GM19099 (cell line): ENCODE data around the gene DPP7.
A peak's percentile ranks its signal among the peaks of the same experiment; 100 is the strongest.

Experiments used
- POLR2A ChIP-seq: IDR thresholded peaks from 3 replicates; pipeline ENCODE4 v1.6.1; 2011; ENCODE audit warnings: low read depth; ENCODE audit not compliant: insufficient read length; ENCODE audit errors: extremely low read depth

Gene DPP7

DNA sequence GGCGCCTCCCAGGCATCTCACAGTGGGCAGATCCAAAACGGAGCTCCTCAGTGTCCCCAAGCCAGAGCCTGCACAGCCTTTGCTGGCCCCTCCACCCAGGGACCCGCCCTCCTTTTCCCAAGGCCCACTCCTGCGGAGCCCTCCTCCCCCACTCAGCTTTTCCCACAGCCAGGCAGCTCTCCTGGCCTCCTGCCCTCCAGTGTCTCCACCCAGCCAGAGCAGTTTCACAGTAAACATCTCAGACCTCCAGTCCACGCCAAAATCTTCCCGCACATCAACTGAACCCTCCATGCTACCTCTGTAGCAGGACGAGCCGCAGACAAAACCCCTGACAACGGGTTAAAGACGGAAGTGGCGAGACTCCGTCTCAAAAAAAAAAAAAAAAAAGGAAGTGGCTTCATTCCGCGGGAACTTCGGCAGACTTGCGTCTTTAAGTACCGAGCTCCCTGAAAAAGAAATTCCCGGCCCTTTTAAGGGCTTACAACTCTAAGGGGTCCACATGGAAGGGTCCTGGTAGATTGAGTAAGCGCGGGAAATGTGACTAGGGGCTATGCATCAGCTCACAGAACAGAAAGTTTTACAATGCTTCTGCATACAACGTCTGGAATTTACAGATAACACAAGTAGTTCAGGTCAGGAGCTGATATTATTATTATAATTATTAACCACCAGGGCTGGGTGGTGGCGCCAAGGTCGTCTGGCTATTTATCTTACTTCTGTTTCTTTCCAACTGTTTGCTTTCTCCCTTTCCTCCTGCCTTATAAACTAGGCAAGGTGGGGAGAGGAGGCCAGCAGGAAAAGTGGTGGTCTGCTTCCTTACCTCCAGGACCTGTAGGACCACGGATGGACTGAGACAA, 13.0 kb upstream of the DPP7 start:
- peak; percentile 19 for TF ChIP-seq POLR2A

DNA sequence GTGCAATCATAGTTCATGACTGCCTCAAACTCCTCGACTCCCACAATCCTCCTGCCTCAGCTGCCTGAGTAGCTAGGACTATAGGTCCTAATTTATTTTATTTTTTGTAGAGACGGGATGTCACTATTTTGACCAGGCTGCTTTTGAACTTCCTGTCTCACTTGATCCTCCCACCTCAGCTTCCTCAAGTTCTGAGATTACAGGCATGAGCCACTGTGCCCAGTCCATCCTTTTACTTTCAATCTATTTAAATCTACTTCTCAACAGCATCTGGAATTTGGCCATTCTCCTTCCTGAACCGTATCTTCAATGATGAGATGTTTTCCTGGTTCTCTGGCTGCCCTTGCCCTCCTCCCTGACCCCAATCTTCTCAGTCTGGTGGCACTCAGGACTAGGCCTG, 12.3 kb upstream of the DPP7 start:
- no peak for TF ChIP-seq POLR2A

DNA sequence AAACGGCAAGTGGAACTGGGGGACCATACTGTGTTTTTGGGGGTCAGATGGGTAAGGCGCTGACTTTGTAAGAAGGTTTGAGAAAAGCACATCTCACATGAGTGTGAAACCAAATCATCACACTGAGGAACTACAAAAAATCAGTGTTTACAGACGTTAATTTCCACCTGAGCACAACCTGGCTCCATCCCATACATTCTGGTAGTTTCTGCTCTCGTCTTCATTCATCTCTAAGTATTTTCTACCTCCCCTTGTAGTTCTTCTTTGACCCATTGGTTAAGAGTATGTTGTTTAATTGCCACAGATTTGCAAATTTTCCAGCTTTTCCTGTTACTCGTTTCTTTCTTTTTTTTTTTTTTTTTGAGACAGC, 8.9 kb upstream of the DPP7 start:
- TF ChIP-seq POLR2A: no peak

DNA sequence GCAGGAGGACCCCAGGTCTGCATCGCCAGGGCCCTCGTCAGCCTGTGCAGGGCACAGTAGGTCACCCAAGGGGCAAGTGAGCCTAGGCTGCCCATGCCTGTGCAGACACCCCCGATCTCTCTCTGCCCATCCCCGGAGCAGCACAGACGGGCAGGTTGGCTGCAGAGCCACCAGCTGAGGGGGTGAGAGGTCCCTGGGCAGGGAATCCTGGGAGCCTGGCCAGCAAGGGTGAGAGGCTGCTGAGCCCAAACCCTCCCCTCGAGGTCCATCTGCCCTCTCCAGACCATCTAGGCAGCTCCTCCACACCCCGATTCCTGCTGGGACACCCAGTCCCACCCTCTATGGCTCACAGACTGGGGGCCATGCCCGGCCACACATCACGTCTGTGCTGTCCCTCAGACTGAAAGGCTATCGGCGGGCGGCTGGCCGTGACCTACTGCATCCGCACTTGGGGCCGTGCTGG, 2.8 kb upstream of the DPP7 start:
- TF ChIP-seq POLR2A: no peak

DNA sequence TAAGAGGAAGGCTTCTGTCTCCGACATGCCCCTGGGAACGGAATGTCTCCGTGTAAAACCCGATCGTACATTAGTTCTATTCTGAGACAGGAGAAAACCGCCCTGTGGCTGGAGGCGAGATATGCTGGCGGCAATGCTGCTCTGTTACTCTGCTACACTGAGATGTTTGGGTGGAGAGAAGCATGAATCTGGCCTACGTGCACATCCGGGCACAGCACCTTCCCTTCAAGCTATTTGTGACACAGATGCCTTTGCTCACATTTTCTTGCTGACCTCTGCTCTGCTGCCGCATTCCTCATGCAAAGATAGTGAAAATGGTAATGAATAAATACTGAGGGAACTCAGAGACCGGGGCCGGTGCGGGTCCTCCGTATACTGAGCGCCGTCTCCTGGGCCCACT, 2.2 kb upstream of the DPP7 start:
- TF ChIP-seq POLR2A: no peak

DNA sequence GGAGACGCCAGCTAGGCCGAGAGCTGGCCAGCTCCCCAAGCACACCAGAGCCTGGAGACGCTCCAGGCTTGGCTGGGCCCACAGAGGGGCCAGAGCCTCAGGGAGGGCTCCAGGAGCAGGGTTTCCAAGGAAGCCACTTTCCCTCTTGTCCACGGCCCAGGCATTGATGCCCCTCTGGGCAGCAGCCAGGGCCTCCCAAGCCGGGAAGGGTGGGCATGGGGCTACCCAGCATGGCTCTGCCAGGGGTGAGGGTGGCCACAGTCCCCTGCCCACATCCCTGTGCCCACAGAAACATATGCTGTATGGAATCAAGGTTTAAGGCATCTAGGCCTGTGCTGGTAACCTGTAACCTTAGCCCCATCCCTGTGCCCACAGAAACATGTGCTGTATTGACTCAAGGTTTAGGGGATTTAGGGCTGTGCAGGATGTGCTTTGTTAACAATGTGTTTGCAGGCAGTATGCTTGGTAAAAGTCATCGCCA, 1.5 kb upstream of the DPP7 start:
- no peak for TF ChIP-seq POLR2A

DNA sequence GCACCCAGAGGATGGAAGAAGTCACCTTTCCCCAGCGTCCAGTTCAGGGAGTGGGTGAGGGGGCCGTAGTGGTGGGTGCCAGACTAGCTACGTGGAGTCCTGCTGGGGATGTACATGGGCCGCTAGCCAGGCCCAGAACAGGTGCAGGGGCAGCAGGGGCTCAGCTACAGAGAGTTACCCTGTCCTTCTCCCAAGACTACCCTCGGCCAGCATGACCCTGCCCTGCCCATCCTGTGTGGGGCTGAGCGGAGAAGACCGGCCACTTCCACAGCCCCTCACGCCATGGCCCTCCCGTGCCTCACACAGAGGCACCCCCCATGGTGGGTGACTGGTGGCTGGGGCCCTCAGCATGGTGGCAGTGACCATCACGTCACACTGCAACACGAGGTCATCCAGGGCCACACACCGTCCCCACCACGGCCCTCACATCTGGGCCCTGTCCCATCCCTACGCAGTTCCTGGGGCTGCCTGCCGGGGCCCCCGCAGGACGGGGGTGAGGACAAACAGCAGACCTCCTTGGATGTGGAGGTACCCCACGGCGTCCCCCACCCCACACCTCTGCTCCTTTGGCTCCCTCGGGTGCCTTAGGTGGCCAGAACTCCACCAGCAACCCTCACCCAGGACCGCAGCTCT, 977 bp upstream of the DPP7 start:
- no peak for TF ChIP-seq POLR2A

DNA sequence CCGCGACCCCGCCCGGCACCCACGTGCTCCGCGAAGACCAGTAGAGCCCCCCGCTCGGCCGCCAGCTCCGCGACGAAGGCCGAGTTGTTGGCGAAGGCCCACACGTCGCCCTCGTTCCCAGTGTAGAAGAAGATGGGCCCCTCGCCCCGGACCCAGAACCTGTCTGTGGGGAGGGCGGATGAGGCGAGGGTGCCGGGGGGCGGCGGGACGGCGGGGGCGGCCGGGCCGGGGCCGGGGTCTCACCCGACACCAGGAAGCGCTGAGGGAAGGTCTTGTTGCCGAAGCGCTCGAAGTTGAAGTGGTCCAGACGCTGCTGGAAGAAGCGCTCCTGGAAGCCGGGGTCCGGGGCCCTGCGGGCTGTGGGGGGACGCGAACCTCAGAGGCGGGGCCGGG, 317 bp downstream of the DPP7 start:
- TF ChIP-seq POLR2A: no peak

DNA sequence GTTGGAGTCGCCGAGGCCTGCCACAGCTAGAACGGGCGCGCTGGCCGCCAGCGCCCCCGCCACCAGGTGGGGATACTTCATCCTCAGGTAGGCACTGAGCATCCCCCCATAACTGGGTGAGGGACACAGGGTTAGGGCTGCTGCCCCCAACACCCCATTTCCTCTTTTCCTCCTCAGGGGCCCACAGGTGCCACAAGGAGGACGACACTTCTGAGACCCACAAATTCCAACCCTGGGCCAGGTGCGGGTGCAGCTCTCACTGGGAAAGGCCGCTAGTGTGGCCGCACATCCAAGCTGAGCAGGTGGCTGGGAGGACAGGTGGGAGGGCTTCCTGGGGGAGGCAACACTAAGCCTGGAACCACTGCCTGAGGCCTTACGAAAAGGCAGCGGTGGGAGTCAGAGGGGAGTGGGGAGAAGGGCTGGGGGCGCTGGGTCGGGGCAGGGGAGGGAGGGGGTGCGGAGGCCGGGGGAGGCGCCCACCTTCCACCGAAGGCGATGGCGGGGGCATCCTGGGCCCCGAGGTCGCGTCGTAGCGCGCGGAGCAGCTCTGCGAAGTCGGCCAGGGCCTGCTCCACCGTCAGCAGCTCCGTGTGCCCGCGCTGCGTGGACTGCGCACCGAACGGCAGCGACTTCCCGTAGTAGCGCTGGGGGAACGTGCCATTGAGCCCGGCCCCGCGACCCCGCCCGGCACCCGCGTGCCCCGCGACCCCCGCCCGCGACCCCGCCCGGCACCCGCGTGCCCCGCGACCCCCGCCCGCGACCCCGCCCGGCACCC, 961 bp downstream of the DPP7 start:
- TF ChIP-seq POLR2A: no peak

DNA sequence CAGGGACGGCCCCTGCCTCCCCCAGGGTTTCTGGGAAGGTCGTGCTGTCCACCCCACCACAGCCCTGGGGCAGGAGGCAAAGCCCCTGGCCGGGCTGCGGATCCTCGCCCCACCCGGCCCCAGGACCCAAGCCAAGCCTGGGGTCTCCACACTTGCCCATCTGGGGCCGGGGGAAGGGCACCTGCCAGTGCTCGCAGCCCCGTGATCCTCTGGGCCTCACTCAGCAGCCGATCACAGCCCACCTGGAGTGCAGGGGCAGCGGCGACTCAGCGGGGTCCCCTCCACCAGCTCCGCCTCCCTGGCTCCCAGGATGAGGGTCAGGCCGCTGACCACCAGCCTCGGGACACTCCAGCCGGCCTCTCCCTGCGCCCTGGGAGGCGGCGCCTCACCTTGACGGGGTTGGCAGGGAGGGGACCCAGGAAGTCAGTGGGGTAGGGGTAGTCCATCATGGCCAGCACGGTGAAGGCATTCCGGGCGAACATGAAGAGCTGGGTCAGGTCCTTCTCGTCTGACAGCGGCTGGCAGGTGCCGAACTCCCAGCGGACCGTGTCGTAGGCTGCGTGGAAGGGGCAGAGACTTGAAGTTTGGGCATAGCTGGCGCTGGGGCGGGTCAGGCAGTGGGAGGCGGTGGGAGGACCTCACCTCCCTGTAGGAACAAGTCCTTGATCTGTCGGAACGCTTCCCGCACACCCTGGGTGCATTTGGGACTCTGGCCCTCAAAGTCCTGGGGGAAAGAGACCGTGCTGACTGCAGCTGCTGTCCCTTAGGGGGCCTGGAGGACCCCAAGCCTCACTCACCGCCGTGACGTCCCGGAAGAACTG, 1.8 kb downstream of the DPP7 start:
- no peak for TF ChIP-seq POLR2A

DNA sequence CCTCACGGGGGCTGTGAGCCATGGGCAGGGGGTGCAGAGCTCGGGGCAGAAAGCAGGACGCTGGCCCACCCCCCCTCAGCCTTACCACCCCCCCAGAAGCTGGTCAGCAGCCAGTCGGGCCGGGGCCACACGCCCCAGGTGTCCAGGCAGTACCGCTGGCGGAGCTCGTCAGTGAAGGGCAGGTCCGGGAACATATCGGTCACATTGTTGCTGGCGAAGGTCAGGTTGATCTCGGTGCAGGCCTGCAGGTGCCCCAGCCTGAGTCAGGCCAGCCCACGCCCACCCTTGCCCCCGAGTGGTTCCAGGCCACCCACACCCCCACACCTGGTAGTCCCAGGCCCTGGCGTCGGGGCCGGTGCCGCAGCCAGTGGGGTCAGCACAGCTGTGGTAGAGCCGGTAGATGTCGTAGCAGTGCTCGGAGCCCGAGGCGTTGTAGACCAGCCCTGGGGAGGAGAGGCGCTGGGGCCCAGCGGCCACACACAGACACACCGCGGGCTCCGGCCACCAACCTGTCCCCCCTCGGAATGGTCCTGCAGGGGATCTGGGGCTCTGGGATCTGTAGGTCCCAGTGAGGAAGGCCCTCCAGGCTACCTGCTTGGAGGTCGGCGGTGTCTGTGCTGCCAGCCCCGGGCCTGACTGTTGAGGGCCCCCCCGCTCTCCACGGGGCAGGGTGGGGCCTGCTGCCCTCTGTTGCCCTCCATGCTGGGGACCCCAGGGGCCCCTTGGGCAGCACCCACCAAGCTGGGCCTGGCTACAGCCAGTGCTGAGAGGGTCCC, 2.6 kb downstream of the DPP7 start:
- TF ChIP-seq POLR2A: no peak

DNA sequence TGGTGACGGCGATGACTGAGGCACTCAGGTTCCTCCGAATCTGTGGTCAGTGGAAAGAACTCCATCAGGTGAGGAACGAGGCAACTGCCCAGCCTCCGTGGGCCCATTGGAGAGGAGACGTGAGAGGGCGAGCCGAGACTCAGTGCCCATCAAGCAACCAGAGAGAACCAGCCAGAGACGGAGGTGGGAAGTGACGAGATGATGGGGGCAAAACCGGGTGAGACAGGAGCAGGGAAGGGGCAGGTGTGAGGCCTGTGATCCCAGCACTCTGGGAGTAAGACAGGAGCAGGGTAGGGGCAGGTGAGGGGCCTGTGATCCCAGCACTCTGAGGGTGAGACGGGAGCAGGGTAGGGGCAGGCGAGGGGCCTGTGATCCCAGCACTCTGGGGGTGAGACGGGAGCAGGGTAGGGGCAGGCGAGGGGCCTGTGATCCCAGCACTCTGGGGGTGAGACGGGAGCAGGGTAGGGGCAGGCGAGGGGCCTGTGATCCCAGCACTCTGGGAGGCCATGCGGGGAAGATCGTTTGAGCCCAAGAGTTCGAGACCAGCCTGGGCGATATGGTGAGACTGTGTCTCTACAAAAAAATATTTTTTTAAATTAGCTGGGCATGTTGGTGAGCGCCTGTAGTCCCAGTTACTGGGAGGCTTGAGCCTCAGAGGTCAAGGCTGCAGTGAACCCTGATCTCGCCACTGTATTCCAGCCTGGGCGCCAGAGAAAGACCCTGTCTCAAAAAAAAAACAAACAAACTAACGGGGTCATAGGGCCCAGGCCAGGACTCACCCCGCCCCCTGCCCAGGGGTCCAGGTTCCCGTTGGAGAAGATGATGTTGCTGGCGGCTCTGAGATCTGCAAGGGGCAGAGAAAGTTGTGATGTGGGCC, 3.4 kb downstream of the DPP7 start:
- no peak for TF ChIP-seq POLR2A

DNA sequence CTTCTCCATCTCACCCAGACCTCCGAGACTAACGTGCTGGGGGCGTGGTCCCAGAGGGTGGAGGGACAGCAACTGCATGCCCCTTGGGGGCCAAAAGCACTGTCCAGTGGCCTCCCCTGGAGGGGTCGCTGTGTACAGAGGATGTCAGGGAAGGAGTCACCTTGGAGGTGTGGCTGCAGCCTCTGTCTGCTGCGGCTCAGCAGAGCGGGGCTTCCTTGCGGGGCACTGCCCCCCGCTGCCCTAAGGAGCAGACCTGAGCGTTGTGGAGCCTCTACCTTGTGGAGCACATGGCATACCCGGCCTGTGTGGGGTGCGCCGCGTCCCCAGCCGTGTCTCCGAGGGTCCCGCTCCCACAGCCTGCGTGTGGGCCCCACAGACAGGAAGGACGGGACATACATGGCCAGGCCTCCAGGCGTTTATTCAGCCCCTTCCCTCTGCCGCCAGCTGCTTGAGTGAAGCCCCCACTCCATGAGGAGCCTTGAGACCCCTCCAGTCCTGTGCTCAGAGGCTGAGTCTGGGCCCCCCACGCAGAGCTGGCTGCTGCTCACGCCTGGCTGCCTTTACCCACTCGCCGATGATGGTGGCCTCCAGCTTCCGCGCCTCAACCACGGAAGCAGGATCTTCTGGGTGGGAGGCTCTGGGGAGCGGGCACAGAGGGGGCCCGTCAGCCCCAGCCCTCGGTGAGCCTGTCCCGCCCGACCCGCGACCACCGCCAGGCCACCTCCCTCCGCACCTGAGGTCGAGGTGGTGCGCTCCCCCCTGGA, 4.2 kb downstream of the DPP7 start:
- TF ChIP-seq POLR2A: no peak
